Raji (cell line): ENCODE results near the gene PNKP.
A peak's percentile ranks its signal among the peaks of the same experiment; 100 is the strongest.

Experiments
- POLR2A ChIP-seq: IDR thresholded peaks from 2 replicates; pipeline ENCODE4 v1.6.1; 2011; ENCODE audit warnings: low read depth, low read length, control low read depth; ENCODE audit not compliant: insufficient read depth

PNKP gene

GRCh38 chr19:49881672-49882394, 14.5 kb upstream of the PNKP start:
- no peak for TF ChIP-seq POLR2A

DNA sequence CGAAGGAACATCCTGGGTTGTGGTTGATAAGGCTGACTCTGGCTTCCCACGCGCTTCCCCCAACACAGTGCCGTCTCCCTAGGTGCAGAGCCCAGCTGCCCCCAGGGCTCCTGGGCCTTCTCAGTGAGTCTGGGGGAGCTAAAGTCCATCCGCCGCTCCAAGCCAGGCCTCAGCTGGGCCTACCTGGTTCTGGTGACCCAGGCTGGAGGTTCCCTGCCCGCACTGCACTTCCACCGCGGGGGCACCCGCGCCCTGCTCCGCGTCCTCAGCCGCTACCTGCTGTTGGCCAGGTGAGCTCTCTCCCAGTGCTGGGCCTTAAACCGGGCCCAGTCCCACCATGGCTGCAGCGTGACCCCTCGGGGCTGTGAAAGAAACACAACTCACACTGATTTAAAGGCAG, 13.8 kb upstream of the PNKP start:
- no peak for TF ChIP-seq POLR2A

GRCh38 chr19:49880162-49880869, 12.9 kb upstream of the PNKP start:
- no peak for TF ChIP-seq POLR2A

- TF ChIP-seq POLR2A = no peak
These were observed 12.0 kb upstream of the PNKP start for GRCh38 chr19:49879243-49879963.

DNA sequence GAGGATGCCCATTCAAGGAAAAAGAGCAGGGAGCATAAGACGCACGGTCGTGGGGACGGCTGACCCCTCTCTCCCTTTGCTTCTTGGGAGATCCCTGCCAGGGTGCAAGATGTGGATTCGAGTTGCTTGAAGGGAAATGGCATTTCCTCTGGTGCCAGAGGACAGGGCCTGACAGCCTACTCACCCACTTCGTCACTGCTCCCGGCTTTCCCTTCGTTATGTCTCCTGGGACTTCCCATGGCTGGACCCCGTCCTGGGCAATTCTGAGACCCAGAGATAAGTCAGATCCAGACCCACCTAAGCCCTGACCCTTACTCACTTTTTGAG, 11.3 kb upstream of the PNKP start:
- TF ChIP-seq POLR2A = no peak

- TF ChIP-seq POLR2A = no peak; the same call in 1 of the 2 replicates
These were observed 10.7 kb upstream of the PNKP start for GRCh38 chr19:49877879-49878743.

- peak; percentile 77; the same call in 1 of the 2 replicates for TF ChIP-seq POLR2A
These were observed 9.9 kb upstream of the PNKP start, which contains the start of the genes AKT1S1 and TBC1D17 for GRCh38 chr19:49877020-49877878. Gene AKT1S1 (minus strand): TSS chr19:49877355. CDS start chr19:49873295, 4,060 bp downstream. Gene TBC1D17 (plus strand): TSS chr19:49877702. CDS start chr19:49877724, 22 bp downstream.

DNA sequence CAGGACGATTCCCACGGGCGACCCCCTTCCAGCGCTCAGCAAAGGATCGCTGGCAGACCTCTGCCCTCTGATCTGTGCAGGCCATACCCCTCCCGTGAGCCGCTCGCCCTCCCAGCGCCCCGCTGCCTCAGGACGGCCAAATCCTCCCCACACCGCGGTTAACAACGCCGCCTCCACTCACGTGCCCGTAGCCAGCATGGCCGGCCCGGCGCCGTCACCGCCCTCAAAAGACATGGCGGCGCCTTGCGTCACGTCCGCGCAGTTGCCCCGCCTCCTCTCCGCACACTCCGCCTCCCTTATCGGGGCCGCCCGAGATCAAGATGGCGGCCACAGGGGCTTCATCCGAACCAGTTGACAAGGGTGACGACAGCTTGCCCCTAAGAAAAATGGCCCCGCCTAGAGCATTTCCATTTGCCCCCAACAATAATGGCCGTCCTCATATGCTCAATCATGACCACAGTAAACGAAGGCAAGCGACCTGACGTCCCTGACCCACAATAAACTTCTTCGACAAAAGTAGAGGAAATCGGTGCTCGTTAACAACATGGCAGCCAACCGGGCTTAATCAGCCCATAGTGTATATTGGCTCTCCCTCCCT, 9.1 kb upstream of the PNKP start:
- TF ChIP-seq POLR2A = peak; percentile 64

DNA sequence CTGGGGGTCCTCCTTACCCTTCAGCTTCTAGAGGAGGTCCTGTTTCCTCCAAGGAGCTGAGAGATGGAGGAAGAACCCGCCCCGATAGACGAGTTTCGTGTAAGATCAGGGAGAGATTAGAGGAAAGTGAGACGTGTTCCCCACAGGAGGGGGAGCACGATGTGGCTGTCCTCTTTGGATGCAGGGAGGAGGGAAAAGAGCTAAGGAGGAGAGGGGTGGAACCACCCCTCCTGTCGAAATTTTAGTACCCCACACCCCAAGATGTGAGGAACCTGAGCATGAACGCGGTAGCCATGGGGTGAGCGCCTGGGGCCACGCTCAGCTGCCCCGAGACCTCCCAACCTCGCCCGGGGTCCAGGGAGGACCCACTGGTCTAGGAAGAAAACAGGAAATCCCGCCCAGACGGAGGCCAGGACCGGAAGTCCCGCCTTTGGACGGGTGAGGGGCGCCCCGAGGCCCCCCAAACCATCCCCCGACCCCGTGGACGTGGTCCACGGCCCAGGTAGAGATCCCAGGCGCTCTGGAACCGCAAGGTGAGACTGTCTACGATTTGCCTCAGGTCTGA, 8.6 kb upstream of the PNKP start:
- peak; percentile 62; the same call in 1 of the 2 replicates for TF ChIP-seq POLR2A

DNA sequence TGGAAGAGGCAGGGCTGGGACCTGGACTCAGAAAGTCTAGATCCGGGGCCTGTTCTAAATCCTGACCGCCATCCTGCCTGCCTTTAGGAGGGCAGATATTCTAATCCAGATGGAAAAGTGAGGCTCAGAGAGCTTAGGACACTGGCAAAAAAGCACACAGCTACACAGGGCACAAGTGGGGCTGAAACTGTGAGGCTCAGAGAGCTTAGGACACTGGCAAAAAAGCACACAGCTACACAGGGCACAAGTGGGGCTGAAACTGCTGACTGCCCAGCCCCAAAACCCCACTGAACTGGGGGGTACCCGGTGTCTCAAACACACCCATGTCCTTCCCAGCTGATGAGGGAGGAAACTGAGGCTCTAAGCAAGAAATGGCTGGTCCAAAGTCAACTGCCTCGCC, 7.8 kb upstream of the PNKP start:
- TF ChIP-seq POLR2A = no peak

GRCh38 chr19:49874503-49875157, 7.3 kb upstream of the PNKP start:
- no peak for TF ChIP-seq POLR2A

DNA sequence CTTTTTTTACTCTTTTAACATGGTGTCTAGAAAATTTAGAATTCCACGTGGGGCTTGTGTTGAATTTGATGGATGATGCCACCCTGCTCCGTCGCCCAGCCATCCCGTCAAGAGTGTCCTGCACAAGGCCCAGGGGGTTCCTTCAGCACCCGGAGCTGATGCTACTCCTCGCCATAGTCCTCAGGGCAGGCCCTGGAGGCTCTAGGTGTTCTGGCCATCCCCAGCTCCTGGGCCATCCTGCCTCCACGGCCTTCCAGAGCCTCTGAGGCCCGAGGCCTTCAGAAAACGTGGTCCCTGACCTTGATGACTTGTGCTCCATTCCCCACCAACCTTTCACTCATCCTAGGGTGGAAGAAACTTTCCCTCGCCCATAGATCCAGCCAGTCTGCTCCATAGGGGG, 6.5 kb upstream of the PNKP start:
- TF ChIP-seq POLR2A = no peak

- TF ChIP-seq POLR2A = no peak
These were observed 5.7 kb upstream of the PNKP start for GRCh38 chr19:49873129-49873521.
